Smooth muscle cell of the brain vasculature (primary cell): ENCODE measurements around the gene CDC14B.

Experiments used
- DNase-seq: peaks from one replicate; pipeline ENCODE4 v3.0.0-alpha.2; 2012; ENCODE audit warnings: low read depth, low spot score

CDC14B gene

DNA sequence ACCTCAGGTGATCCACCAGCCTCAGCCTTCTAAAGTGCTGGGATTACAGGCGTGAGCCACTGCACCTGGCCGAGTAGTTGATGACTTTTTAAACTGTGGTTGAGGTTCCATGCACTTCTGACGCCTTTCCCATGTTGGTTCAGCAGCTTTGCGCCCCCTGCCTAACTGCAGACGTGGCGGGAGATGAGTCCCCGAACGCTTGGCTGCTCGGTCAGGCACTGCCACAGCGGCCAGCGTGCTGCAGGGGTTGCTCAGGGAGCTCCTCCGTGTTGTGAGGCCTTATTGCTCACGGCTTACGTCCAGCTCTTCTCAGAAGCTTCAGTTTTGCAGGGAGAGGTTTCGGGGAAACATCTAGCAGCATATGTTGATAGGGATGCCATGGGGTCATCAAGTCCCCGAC is 134.4 kb downstream of the CDC14B start:
- DNase-seq, result no peak

DNA sequence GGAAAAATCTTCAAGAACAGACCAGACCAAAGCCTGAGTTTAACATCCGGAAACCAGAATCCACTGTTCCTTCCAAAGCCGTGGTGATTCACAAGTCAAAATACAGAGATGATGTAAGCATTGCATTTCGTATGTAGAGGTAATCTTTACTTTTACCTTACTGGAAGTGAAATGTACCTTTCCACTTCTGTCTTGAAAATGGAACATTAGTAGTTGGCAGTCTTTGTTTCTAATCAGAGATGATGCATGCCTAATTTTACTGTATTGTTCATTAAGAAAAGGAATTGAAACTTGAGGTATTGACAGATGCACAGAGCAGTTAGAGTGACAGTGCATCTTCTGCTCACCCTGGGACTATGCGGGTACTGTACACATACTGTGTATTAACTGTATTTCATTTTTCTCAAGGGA is 135.1 kb downstream of the CDC14B start:
- no peak for DNase-seq

DNA sequence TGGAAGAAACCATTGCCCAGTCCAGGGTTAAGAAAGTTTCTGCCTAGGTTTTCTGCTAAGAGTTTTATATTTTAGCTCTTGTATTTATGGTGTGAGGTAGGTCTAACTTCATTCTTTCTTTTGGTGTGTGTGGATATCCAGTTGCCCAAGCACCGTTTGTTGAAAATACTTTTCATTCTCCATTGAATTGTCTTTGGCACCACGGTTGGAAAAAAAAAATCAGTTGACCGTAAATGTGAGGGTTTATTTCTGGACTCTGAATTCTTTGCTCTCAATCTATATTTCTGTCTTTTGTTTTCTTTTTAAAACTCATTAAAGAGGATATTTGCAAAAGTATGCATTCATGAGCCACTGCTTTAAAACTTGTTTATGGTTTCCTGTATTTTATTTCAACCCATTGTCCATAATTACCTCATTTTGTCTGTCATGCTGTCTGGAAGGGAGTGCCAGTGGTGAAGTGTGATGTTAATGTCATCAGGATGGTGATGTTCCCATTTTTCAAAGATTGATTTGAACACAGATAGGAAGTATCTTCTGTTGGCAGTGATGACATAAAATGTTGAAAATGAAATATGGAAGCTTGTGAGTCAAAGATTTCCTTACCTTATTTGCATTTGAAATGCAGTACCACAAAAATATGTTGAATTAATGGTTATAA is 135.8 kb downstream of the CDC14B start:
- no peak for DNase-seq

DNA sequence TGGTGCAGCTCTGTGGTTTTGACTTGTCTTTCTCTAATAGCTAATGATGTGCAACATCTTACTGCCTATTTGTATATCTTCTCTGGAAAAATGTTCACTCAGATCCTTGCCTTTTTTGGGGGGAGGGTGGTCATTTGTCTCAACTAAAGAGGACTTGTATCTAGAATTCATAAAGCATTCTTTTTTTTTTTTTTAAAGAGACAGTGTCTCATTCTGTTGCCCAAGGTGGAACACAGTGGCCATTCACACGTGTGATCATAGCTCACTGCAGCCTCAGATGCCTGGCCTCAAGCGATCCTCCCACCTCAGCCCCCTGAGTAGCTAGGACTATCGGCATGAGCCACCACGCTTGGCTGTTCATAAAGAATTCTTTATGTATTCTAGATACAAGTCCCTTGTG is 136.4 kb downstream of the CDC14B start:
- no peak for DNase-seq

DNA sequence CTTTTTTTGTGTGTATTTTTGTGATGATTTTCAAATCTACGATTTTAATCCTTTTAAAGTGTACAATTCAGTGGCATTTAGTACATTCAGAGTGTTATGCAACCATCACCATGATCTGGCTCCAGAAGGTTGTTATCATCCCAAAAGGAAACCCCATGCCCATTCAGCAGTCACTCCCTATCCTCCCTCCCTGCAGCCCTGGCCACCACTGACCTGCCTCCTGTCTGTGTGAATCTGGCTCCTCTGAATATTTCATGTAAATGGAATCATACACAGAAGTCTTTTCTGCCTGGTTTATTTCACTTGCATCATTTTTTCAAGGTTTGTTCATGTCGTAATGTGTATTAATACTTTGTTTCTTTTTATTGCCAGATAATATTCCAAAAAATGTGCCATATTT is 137.2 kb downstream of the CDC14B start:
- no peak for DNase-seq

DNA sequence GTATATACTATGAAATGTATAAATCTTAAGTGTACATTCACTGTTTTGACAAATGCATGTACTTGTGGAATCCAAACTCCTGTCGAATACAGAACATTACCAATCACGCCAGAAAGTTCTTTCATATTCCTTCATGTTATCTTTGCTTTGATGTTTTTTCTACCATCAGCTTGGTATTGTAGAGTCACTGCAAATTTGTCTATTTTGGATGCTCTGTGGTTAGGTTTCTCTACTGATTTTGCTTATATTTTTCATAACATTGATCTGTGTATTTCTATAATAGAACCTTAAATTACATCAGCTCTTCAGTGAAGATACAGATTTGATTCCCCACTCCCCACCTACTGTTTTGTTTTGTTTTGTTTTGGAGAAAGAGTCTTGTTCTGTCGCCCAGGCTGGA is 138.9 kb downstream of the CDC14B start:
- DNase-seq, result no peak

DNA sequence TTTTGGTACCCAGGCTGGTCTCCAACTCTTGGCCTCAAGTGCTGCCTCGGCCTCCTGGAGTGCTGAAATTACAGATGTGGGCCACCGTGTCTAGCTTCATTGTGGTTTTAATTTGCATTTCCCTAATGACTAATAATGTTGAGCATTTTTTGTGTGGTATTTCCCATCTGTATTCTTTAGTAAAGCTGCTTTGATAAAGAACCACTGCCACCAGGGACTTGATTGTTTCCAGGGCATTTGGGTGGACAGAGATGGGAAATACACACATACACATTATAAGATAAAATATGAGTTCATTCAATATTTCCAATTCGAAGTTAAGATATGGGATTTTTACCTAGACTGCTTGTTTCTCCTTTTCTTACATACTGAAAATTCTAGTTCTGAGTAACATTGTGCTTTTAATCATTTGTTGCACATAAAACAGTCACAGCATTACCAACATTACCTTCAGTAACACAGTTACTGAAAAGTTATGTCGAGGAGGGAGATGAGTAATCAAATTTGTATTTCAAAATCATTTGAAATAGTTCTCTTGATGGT is 140.7 kb downstream of the CDC14B start:
- DNase-seq, result no peak

DNA sequence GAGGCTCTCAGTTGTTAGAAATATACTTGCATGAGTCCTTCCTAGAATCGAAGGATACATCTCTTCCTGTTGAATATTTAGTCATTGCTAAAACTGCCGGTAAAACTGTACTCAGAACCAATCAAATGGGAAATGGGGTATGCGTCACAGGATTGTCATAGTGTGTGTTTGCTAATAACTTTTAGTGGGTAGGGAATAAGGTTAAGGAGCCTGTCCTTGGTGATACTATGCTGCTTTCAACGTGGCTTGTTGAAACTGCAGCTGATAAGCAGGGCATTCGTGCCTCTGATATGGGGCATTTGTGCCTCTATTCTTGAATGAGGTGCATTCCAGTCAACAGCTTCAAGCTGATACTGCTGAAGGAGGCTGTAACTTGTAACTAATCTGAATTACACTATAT is 143.1 kb downstream of the CDC14B start:
- DNase-seq, result no peak

DNA sequence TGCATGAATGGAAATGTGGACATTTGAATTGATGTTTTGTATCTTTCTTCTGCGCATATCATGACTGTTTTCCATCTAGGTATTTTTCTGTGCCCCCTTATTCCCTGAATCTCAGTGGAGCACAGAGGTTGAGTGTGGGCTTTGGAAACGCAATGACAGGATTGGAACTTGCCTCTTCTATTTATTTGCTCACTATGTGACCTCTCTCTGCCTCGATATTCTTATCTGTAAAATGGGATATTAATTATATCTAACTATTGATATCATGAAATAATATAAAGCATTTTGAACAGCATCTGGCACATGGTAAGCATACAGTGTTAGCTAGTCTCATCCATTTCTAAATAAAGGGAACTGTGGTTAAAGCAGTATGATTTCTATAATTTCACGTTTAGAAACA is 143.6 kb downstream of the CDC14B start:
- DNase-seq, result no peak

DNA sequence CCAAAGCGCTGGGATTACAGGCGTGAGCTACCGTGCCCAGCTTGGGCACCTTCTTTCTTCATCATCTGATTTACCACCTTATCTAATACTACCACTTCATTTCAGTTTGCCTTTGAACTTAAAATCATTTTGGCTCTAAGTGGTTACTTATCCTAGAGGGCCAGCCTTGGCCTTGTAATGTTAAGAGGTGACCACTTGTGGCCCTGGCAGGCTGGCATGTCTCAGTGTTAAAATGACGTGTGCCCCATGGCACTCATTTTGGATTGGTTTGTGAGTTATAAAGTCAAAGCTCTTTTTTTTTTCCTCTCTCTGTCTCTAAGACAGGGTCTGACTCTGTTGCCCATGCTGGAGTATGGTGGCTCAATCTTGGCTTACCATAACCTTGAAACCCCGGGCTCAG is 151.9 kb downstream of the CDC14B start:
- DNase-seq, result no peak

DNA sequence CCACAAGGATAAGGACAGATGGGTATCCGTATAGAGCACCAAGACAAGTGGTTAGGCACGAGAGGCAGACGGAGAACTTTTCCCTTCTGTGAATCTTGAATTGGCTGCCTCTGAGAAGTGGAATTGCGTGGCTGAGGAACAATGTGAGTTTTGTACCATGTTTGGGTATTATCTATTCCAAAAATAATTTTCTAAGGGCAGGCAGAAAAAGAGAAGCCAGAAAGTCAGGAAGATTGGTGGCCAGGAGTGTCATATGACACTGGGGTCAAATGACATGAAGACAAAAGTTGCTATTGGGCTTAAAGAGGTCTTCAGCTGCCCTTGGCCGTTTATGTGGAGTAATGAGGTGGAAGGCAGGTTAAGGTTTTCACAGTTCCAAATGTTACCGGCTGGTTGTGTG is 155.2 kb downstream of the CDC14B start:
- no peak for DNase-seq

DNA sequence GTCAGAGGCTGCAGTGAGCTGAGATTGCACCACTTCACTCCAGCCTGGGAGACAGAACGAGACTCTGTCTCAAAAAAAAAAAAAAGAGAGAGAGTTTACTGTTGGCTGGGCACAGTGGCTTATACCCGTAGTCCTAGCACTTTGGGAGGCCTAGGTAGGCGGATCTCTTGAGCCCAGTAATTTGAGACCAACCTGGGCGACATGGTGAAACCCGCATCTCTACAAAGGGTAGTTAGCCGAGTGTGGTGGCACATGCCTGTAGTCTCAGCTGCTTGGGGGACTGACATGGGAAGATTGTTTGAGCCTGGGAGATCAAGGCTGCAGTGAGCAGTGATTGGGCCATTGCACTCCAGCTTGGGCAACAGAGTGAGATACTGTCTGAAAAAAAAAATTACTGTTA is 157.1 kb downstream of the CDC14B start:
- no peak for DNase-seq

DNA sequence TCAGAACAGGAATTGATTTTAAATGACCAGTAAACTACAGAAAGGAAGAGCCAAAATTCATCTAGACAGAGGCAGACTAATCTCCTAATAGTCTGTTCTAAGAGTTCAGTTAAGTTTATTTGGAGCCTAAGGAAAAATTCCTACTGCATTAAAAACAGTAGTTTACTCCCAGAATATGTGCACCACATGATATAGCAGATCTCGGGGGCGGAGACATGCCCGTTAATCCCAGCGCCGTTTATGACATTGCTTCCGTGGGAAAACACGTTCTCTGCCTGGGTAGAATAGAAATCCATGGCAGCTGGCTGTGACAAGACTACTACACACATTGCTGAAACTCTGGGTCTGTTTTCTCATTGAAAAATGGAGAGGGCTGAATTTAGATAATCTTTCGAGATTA is 158.3 kb downstream of the CDC14B start:
- no peak for DNase-seq

DNA sequence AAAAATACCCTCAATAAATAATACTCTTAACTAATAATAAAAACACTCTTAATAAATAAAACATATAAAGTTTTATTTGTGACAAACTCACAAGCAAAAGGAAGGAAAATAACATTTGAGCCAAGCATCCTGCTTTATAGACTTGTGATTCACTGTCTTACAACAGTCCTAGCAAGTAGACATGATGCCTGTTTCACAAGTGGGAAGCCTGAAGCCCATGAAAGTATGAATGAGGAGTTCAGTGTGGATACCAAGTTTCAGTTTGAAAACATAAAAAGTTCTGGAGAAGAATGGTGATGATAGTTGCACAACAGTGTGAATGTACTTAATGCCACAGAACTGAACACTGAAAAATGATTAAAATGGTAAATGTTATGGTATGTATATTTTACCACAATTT is 158.8 kb downstream of the CDC14B start:
- no peak for DNase-seq

DNA sequence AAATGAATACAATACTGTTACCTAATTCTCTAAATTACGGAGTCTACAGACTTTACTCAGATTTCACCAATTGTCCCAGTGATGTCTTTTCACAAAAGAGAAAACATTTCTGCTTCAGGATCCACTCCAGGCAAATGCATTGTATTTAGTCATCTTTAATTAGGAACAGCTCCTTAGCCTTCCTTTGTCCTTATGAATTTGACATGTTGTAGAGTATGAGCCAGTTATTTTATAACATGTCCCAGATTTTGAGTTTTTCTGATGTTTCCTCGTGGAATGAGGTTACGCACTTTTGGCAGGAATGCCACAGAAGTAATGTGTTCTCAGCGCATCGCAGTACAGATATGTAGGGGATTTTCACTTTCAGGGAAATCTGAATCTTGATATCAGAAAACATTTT is 159.2 kb downstream of the CDC14B start:
- DNase-seq, result no peak

DNA sequence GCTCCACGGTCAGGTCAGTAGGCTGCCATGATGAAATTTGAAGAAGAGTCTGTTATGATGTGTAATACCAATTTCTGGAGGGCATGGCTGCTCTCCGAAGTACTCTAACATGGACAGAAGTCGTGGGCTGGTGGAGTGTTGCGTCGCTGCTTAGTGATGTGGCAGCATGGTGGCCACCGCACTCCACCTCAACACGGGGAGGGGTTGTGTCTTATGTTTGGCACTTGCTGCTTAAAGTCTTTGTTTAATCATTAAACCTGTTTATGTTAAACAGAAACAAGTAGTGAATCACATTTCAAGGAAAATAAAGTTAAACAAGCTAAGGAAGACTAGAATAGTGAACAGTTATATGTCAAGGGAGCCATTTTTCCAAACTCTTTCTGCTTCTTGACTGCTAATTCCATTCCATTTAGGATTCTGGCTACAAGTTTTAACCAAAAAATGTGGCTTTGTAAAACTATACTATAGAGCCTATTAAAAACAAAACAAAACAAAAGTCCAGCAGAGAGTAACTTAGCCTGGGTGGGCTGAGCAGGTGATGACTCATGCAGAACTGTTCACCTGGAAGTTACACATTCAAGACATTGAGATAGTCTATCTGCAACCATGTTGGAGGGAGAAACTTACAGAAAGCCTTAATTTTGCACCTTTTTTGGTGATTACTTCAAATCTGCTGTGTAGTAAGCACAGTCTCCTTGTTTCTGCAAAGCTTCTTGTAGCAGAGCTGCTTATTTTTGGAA is 160.2 kb downstream of the CDC14B start:
- no peak for DNase-seq

DNA sequence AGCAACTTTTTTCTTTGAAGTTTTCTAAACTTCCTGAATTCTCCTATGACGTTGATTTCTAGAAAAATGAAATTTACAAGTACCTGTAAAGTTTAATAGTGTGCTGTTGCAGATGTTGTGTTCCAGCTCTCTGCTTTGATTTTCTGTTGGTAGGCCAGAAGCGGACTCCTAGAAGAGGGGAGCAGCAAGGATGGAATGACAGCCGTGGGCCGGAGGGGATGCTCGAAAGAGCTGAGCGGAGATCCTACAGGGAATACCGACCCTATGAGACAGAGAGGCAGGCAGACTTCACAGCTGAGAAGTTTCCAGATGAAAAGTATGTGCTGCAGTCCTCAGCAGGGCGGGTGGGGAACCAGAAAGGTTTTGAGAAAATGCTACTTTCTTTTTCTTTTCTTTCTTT is 161.4 kb downstream of the CDC14B start:
- DNase-seq, result no peak

DNA sequence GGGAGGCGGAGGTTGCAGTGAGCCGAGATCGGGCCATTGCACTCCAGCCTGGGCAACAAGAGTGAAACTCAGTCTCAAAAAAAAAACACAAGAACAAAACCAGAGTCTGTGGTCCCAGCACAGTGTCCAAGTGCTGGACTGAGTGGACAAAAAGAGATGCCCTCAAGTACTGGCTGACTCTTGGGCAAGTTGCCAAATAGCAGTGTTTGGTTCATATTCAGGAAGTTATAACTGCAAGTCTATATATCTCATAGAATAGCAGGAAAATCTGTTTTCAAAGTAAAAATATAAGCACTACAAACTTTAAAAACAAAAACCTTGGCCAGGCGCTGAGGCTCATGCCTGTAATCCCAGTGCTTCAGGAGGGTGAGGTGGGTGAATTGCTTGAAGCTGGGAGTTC is 162.4 kb downstream of the CDC14B start:
- no peak for DNase-seq

DNA sequence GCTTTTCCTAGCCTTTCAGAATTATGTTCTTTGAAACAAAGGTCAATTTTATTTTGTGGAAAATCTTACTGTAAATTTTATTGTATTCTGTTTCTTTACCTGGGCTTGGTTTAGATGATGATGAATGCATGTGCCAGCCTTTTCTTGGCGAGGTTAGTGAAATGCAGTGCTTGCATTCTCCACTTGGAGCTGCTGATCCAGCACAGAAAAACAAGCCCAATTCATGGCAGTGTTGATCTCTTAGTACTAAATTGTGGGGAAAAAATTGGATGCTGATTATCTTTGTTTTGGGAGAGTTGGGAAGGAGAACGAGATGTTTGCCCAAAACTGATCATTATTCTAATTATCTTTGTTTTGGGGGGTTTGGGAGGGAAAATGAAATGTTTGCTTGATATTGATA is 166.0 kb downstream of the CDC14B start:
- no peak for DNase-seq

DNA sequence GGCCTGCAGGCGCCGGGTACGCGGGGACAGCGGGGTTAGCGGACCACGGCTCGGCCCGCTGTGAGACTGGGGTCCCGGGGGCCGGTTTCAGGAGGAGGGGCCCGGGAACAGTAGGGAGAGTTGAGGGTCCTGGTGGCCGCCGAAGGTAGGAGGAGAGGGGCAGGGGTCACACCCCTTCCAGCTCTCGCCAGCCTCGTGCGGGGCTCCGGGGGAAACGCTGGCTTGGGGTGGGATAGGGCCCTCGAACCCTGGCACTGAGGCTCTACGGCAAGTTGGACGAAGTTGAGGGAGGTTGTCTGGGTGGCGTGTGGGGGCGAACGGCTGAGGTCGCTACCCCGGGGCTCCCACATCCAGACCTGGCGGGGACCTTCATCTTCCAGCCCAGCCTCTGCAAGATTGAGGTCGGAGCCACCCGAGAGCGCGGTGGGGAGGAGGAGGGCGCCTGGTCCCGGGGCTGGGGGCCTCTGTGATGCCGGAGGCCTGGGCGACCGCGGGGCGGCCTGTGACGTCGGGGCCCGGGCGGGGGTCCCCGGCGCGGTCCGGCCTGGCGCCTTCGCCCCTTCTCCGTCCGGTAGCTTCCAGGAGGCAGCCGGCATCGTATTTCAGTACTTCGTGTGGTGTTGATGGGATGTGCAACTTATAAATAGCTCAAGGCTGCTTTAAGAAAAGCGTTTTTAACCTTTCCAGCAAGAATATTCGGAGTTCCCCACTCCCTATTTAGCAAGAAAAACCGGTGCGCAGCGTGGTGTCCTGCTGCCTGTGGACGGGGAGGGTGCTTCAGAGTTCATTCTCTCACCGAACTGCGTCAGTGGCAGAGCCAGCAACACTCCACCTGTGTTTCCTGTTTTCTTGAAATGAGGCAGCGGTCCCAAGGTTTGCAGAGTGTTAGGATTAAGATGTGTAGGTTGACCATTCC is 168.8 kb downstream of the CDC14B start:
- DNase-seq, result peak; percentile 28
